HG03066 (cell line): ENCODE measurements around the gene RIN3.
A peak's percentile ranks its signal among the peaks of the same experiment; 100 is the strongest.

Source experiments
- ATAC-seq: cut with Tn5 transposase; IDR thresholded peaks from one replicate; pipeline ENCODE4 v1.9.1; 2021; ENCODE audit warnings: low read depth; ENCODE audit not compliant: unreplicated experiment

Gene RIN3

GRCh38 chr14:92644171-92644969, 130.8 kb downstream of the RIN3 start:
- ATAC-seq = no peak

GRCh38 chr14:92644970-92645515, 131.5 kb downstream of the RIN3 start:
- ATAC-seq = no peak

DNA sequence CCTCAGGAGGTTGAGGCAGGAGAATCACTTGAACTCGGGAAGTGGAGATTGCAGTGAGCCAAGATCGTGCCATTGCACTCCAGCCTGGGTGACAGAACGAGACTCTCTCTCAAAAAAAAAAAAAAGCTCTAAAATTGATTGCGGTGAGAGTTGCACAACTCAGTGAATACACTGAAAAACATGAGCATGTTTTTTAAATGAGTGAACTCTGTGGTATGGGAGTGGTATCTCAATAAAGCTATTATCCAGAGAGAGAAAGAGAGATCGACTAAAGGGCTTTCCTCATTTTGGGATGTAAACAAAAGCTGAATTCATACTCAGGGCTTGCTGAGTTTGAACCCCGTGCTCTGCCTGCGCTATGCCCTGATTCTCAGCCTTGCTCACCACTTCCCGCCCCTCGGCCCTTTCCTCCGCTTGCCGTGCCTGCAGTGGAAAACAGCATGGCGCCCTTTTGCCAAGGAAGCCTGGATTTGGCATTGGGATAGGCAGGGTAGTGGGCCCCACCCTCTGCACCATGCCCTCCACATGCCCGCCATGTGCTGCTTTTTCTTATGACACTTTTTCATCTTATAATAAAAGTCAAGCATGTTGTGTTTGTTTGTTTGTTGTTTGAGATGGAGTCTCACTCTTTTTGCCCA, 132.4 kb downstream of the RIN3 start:
- no peak for ATAC-seq

- no peak for ATAC-seq
Measured at GRCh38 chr14:92646952-92647796, 133.6 kb downstream of the RIN3 start.

- no peak for ATAC-seq
Measured at GRCh38 chr14:92647797-92648279, 134.3 kb downstream of the RIN3 start.

DNA sequence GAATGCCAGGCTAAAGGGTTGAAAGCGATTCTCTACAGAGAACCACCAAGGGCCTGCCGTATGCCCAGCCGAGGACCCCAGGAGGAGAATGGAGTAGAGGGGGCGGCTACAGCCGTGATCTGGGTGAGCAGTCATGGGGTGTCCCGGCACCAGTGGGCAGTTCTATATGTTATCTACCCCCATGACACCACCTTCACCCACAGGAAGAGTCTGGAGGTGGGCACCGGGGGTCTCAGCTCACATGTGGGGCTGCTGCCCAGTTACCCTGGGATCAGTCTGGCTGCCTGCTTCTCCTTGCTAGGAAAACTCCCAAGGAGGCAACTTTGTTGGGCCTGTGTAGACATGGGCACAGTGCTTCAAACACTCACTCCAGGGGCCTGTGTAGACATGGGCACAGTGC, 135.5 kb downstream of the RIN3 start:
- ATAC-seq = no peak

- ATAC-seq = no peak
Measured at GRCh38 chr14:92649934-92650545, 136.5 kb downstream of the RIN3 start.

- ATAC-seq = no peak
Measured at GRCh38 chr14:92650581-92651105, 137.1 kb downstream of the RIN3 start.

GRCh38 chr14:92651106-92651757, 137.7 kb downstream of the RIN3 start:
- ATAC-seq = peak; percentile 67

DNA sequence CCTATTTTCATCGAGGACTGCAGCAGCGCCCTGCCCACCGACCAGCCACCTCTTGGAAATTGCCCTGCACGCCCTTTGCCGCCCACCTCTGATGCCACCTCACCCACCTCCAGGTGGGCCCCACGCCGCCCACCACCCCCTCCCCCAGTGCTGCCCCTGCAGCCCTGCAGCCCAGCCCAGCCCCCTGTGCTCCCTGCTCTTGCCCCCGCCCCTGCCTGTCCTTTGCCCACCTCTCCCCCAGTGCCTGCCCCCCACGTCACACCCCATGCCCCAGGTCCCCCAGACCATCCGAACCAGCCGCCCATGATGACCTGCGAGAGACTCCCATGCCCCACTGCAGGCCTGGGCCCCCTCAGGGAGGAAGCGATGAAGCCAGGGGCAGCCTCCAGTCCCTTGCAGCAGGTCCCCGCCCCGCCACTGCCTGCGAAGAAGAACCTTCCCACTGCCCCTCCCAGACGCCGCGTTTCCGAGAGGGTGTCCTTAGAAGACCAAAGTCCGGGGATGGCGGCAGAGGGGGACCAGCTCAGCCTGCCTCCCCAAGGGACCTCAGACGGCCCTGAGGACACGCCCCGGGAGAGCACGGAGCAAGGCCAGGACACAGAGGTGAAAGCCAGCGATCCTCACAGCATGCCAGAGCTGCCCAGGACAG, 138.3 kb downstream of the RIN3 start:
- no peak for ATAC-seq

DNA sequence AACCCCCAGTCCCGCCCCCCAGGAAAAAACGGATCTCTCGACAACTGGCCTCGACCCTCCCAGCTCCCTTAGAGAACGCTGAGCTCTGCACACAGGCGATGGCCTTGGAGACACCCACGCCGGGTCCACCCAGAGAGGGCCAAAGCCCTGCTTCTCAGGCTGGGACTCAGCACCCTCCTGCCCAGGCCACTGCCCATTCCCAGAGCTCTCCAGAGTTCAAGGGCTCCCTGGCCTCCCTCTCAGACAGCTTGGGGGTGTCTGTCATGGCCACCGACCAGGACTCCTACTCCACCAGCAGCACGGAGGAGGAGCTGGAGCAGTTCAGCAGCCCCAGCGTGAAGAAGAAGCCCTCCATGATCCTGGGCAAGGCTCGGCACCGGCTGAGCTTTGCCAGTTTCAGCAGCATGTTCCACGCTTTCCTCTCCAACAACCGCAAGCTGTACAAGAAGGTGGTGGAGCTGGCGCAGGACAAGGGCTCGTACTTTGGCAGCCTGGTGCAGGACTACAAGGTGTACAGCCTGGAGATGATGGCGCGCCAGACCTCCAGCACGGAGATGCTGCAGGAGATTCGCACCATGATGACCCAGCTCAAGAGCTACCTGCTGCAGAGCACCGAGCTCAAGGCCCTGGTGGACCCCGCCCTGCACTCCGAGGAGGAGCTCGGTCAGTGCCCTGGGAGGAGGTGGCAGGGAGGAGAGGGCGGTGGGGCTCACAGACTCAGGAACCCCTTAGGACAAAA, 139.0 kb downstream of the RIN3 start:
- no peak for ATAC-seq

DNA sequence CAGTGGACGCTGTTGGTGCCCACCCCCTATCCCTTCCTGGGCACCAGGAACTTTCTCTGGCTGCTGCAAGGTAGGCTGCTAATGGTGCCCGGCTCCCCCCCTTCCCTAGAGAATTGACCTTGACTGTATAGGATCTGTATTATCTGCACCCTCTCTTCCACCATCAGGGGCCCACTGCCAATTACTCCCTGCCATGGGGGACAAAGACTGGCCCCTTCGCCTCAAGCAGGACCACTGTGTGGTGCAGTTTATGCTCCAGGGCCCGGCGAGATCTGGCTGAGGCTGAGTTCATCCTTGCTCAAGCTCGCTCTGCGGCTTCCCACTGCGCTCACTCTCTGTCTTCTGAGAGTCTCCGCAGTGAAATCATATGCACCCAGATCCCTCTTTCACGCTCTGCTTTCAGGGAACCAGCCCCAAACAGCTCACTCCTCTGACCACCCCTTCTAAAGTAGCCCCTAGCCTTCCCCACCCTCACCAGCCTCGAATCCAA, 139.6 kb downstream of the RIN3 start:
- ATAC-seq = no peak

DNA sequence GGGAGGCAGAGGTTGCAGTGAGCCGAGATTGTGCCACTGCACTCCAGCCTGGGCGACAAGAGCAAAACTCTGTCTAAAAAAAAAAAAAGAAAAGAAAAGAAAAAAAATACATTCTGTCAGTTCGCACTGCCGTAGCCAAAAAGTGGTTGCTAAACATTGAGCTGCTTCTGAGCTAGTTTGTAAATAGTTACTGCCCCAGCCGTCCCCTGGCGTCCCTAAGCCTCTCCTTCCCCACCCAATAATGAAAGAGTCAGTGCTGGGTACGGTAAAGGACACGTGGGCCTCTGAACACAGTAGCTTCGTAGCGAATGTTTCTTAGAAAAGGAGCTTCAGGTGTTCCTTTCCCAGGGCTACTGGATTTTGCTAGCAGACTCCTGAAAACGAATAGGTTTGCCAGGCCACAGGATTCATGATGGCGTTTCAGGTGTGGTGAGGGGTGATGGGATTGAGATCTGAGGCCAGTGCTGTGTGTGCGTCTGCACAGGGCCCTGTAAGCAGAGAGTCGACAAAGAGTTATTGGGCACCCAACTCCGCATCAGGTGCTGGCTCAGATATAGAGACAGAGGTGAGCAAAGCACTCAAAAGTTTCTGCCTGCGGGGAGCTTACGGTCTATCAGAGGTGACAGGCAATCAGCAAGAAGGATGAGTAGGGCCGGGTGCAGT, 140.8 kb downstream of the RIN3 start:
- no peak for ATAC-seq

- no peak for ATAC-seq
Measured at GRCh38 chr14:92655419-92656201, 142.0 kb downstream of the RIN3 start.

GRCh38 chr14:92656306-92657081, 142.9 kb downstream of the RIN3 start:
- ATAC-seq = no peak

DNA sequence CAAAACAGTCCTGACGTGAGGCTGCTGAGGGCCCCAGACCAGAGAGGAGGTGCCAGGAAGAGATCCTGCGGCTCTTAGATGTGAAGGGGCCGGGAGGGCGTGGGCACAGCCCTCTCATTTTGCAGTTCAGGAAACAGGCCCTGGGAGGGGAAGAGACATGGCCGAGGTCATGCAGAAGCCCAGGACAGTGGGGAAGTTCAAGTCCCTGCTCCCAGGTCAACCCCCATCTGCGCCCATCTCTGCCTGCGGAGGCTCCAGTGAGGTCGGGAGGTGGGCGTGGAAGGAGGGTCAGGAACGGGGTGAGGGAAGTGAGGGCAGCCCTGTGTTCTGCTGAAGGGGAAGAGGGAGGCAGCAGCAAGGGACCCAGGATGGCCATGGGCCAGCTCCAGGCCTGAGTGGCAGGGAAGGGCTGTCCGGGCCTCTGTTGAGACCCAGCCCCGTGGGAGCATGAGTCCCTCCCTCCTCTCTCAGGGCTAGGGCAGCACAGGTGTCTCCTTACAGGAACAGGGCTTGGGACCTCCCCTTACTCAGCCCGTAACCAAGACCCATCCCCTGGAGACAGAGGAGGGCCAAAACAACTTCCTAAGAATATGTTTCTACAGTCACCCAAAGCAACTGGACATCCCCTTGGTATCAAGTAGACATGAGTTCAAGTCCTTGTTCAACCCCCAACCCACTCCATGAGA, 144.0 kb downstream of the RIN3 start:
- ATAC-seq = no peak
